HG02970 (cell line): ENCODE results near the gene HYOU1.
"Not testable (repeated sequence)": the region's sequence is repeated elsewhere in the genome, so short reads cannot be mapped to it uniquely, and the experiment has no call there.

Experiments used
- ATAC-seq: cut with Tn5 transposase; IDR thresholded peaks from one replicate; pipeline ENCODE4 v1.9.1; 2021; ENCODE audit warnings: mild to moderate bottlenecking, moderate library complexity, moderate number of reproducible peaks; ENCODE audit not compliant: unreplicated experiment, low FRiP score

HYOU1 gene

GRCh38 chr11:119087747-119088241 is 30.8 kb upstream of the HYOU1 start:
- no peak for ATAC-seq

GRCh38 chr11:119087123-119087522 is 30.1 kb upstream of the HYOU1 start:
- no peak for ATAC-seq

DNA sequence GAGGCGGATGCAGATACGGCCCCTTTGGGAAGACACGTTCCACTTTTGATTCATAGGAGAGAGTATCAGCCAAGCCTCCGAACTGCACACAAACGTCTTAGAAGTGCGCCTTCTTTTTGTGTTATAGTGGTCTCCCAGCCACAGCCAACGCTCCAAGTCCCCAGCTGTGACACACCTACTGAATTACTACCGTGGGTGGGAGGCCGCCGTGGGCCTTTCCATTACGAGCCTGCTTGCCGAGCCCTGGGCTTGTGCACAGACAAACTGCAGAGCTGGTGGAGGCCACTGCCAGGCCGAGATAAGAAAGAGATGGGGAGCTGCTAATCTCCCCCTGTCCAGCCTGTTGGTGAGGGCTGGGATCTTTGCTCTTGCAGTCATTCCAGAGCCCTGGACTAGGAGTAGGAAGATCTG is 28.4 kb upstream of the HYOU1 start:
- ATAC-seq: peak; percentile 15

- peak; percentile 73 for ATAC-seq
These were observed 27.8 kb upstream of the HYOU1 start, which contains the start of gene HMBS for GRCh38 chr11:119084663-119085436. HMBS (plus strand) TSS chr11:119084881; CDS start chr11:119085034, 153 bp downstream.

GRCh38 chr11:119081682-119082260 is 24.8 kb upstream of the HYOU1 start:
- no peak for ATAC-seq

GRCh38 chr11:119078675-119079420 is 21.8 kb upstream of the HYOU1 start:
- ATAC-seq: no peak

DNA sequence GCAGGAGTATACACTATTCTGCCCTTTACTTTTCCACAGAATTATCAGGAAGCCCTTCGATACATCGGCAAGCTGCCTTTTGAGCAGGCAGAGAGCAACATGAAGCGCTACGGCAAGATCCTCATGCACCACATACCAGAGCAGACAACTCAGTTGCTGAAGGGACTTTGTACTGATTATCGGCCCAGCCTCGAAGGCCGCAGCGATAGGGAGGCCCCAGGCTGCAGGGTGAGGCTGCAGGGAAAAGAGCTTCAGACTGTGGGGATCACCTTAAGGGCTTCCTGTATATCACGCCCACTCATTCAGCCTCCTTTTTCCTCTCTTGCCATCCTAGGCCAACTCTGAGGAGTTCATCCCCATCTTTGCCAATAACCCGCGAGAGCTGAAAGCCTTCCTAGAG is 20.8 kb upstream of the HYOU1 start:
- no peak for ATAC-seq

DNA sequence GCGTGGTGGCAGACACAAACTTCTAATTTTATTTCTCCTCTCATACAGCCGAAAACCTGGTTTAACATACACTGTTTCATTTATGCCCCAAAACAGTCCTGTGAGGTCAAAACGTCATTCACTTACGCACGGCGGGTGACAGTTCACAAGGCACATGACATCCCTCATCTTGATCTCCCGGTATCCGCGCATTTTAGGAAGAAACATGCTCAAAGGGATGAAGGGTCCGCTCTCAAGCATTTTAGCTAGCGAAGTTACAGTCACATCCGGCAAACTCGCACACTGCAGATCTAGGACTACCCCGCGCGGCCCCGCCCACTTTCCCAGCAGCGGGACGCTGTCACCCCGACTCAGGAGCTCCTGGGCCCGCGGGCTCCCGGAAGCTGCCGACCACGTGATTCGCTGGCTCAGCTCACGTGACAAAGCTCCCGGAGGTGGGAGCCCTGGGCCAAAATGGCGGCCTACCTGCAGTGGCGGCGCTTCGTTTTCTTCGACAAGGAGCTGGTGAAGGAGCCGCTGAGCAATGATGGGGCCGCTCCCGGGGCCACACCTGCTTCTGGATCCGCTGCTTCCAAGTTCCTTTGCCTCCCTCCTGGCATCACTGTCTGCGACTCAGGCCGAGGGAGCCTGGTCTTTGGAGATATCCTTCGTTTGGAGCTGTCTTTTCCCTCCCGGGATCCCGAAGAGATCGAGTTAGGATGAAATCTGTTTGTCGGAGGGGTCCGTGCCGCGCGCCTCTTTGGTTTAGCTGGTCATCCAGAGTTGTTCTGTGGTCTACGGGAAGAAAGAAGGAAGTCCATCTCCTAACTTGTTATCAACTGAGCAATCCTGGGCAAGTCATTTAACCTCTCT is 10.6 kb upstream of the HYOU1 start, which contains the start of gene VPS11:
TSS of gene VPS11 (plus strand) at position 448 of the 852 bp plus-strand sequence. CDS start at position 454, 6 bp downstream.
- ATAC-seq: peak; percentile 93

- ATAC-seq: no peak
These were observed 8.4 kb upstream of the HYOU1 start for GRCh38 chr11:119065369-119065768.

- no peak for ATAC-seq
These were observed 5.8 kb upstream of the HYOU1 start for GRCh38 chr11:119062779-119063178.

DNA sequence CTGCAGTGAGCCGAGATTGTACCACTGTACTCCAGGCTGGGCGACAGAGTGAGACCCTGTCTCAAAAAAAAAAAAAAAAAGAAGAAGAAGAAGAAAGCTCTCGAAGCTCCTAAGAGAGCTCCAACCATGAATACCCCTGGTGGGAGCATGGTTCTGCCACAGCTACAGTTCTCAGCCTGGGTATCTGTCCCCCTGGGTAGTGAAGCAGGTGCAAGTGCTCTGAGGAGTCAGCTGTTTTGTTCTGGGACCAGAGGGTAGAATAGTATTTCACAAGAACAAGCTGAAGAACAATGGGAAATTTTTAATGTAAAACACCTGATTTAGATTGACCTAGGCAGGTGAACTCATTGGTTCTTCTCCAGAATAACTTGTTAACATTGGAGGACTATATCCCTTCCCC is 4.3 kb upstream of the HYOU1 start:
- no peak for ATAC-seq

GRCh38 chr11:119059128-119059527 is 2.1 kb upstream of the HYOU1 start:
- ATAC-seq: not testable (repeated sequence)

GRCh38 chr11:119056421-119056999 is 495 bp downstream of the HYOU1 start:
- peak; percentile 9 for ATAC-seq

DNA sequence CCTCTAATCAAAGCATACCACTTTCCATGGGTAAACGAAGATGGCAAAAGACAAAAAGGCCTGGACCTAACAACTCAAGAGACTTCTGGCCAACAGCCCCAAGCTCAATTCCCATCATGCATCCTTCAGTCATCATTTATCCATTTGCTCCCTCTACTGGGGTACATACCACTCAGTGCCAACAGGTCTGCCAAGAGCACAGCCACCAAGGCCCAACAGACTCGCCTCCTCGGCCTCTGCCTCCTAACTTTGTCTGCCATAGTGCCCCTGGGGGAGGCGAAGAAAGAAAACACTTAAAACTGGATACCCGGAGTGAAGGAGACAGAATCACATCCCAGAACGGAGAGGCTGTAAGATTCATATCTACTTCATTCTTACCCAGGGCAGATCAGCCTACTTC is 1.1 kb downstream of the HYOU1 start:
- no peak for ATAC-seq

DNA sequence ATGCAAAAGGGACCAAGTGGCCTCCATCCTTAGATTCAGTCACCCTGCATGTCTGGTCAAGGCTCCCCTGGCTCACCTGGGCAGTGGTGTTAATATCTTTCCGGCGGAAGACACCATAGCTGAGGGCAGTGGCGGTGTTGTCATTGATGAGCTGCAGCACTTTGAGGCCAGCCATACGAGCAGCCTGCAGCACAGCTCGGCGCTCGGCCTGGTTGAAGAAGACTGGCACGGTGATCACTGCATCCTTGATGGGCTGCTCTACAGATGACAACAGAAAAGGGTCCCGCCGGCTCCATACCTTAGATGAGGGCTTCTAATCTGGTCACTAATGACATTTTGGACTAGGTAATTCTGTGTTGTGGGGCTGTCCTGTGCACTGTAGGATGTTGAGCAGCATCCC is 2.6 kb downstream of the HYOU1 start:
- no peak for ATAC-seq

DNA sequence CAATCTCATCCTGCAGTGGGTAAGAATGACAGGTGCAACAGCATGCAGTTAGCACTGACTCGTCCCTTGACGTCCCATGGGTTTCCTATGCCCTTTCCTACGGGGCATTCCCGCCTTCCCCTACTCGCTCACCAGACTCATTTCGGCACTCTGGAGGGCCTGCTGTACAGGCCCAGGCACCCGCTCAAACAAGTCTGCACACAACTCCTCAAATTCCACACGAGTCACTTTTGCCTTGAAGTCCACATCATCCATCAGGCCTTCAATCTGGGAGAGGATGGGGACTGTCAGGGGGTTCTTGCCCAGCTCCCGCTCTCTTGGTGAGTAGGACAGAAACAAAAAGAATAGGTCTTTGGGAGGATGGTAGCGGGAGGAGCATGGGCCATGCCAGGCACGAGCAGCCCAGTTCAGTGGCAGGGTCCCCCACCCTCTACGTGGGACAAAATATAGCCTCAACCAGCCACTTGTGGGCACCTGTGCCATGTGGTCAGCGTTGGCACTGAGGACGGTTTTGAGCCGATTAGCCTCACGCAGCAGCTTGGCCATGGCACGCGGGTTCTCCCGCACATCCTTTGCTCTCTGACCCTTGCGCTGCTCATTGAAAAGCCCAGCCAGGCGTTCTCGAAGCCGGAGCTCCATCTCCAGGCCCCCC is 4.7 kb downstream of the HYOU1 start:
- no peak for ATAC-seq

GRCh38 chr11:119051440-119052162 is 5.4 kb downstream of the HYOU1 start:
- no peak for ATAC-seq

- ATAC-seq: no peak
These were observed 7.9 kb downstream of the HYOU1 start for GRCh38 chr11:119049081-119049480.

GRCh38 chr11:119048644-119049043 is 8.4 kb downstream of the HYOU1 start:
- no peak for ATAC-seq
